ENCODE results near the gene UGT1A4. TPM values are rescaled to one million over a fixed set of nuclear protein-coding genes. Genes with fewer than 3 reads are reported as not detected.
"Not testable (repeated sequence)": the region's sequence is repeated elsewhere in the genome, so short reads cannot be mapped to it uniquely, and the experiment has no call there.

UGT1A4 gene
- total and polyA plus RNA-seq, 8 donors = 0.38 to 7.2 (median 1.2) TPM; not detected in 3

DNA sequence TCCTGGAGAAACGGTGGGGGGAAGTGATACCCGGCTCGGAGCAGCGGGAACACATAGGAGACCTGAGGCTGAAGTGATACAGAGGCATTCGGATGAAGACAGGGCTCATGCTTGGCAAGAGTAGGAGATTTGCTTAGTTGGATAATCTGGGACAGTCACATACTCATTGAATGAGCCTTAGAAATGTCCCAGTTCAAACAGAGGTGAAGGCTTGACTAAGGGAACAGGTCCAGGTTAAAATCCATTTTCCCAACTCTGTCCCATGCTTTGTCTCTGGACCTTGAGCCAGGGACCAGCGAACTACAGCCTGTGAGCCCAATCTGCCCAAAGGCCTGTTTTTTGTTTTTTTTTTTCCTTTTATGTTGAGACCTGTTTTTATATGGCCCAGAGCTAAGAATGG, 24.6 kb upstream of the UGT1A4 start:
- H3K4me1 ChIP-seq = peaks cover 0 to 29% (median 17%) of the 10 kb centered on the region in 4 donors
- no peak for DNase-seq
- TF ChIP-seq POLR2AphosphoS5 (IDR thresholded peaks at IDR 0.05) = no peak
- TF ChIP-seq EP300 (IDR thresholded peaks at IDR 0.05) = no peak
- TF ChIP-seq POLR2A (IDR thresholded peaks at IDR 0.05) = no peak
- no peaks in the 10 kb centered on the region for H3K9me3 ChIP-seq
- peak overlapping the region in 3 of 4 donors; percentile 23 to 38 (median 30) for H3K4me3 ChIP-seq
- 40 to 75% (median 68%) methylated on average over 6 of the region's 6 CpGs for WGBS, 5 donors
- no peaks in the 10 kb centered on the region for H3K36me3 ChIP-seq
- H3K27me3 ChIP-seq = no peaks in the 10 kb centered on the region
- intact Hi-C loops (cut with DNase I; ENCODE audit: low total_unique reads) = no loop called here
- H3K27ac ChIP-seq = peak overlapping the region; percentile 52 to 82 (median 71)

DNA sequence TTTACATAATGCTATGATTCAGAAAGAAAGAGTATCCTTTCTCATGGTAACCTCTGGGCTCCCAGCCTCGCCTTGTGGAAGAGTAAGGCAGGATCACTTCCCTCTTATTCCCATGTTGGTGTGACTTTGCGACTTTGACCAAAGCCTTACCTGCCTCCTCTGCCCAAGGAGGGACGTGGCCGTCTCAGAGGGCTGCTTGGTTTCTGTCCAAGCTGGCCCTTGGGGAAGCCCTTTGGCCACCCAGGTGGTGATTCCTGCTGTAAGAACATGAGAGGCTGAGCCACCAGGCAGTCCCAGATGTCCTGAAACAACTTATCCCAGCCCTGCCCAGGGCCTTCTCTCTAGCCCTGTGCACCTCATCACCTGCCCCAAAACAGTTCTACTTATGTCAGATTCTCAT, 19.8 kb upstream of the UGT1A4 start:
- Histone ChIP-seq H3K27me3 (no peaks in the 10 kb centered on the region), H3K4me1 (peaks cover 0 to 13% (median 4%) of the 10 kb centered on the region in 4 donors), H3K27ac (peak overlapping the region; percentile 5 to 79 (median 76)), H3K36me3 (no peaks in the 10 kb centered on the region), H3K4me3 (no peak overlapping the region), H3K9me3 (no peaks in the 10 kb centered on the region)
- 74 to 90% (median 80%) methylated on average over 4 of the region's 4 CpGs for WGBS, 5 donors
- TF ChIP-seq EP300 (IDR thresholded peaks at IDR 0.05) = no peak
- TF ChIP-seq POLR2A (IDR thresholded peaks at IDR 0.05) = no peak
- TF ChIP-seq, protein P1, sequence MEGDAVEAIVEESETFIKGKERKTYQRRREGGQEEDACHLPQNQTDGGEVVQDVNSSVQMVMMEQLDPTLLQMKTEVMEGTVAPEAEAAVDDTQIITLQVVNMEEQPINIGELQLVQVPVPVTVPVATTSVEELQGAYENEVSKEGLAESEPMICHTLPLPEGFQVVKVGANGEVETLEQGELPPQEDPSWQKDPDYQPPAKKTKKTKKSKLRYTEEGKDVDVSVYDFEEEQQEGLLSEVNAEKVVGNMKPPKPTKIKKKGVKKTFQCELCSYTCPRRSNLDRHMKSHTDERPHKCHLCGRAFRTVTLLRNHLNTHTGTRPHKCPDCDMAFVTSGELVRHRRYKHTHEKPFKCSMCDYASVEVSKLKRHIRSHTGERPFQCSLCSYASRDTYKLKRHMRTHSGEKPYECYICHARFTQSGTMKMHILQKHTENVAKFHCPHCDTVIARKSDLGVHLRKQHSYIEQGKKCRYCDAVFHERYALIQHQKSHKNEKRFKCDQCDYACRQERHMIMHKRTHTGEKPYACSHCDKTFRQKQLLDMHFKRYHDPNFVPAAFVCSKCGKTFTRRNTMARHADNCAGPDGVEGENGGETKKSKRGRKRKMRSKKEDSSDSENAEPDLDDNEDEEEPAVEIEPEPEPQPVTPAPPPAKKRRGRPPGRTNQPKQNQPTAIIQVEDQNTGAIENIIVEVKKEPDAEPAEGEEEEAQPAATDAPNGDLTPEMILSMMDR (IDR thresholded peaks at IDR 0.05) = no peak
- TF ChIP-seq POLR2AphosphoS5 (IDR thresholded peaks at IDR 0.05) = no peak
- intact Hi-C loops (cut with DNase I; ENCODE audit: low total_unique reads) = no loop called here
- no peak for DNase-seq

DNA sequence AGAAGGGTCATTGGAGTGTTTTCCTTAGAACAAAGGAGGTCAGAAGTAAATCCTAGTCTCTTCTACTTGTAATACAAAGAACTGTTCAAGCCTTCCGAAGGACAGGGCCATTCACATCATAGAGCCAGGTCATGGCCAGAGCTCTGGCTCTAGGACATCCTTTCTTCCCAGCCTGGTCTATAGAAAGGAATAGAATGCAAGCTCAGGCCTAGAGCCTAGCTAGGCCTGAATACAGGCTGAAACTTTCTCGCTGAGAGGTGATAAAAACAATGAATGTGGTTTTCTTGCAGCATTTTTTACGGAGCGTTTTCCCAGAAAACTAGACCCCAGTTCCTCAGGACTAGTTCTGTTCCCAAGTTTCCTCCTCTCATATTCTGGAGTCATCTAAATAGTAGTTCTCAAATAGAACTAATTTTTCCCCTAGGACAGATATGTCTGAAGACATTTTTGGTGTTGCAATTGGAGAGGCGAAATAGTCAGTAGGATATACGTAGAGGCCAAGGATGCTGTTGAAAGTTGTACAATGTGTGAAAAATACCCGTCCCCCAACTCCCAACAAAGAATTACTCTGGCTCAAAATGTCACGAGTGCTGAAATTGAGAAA, 19.0 kb upstream of the UGT1A4 start:
- WGBS, 5 donors = 77 to 88% (median 85%) methylated on average over 8 of the region's 8 CpGs

DNA sequence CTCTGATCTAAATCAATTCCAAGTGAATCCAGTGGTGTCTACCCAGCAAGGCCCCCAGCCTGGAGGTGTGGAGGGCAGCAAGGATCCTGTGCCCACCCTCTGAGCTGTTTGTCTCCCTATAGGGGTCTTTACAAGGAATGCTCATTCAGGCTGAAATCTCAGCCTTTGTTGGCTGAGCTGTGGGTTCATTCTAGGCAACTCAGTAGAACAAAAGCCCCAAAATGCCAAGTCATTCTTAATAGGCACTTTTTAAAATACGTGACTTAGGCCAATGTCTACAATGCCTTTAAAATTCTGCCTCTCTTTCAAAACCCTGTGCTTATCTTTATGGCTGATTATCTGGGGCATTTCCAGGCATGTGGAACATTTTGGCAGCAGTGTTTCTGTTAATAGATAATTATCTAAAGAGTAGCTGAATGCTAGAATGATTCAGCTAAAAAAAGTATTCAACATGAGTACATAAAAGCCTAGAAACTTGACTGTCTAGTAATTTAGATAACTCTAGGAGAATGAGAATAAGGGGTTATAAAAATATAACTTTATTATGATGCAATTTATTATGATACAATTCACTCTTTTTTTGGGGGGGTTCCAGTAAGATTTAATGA, 18.4 kb upstream of the UGT1A4 start:
- no peaks in the 10 kb centered on the region for H3K36me3 ChIP-seq
- no peak overlapping the region for H3K4me3 ChIP-seq
- 15 to 46% (median 21%) methylated on average over 1 of the region's 1 CpG for WGBS, 5 donors
- TF ChIP-seq POLR2A (IDR thresholded peaks at IDR 0.05) (no peak), POLR2AphosphoS5 (IDR thresholded peaks at IDR 0.05) (peak in 2 of 3 donors; percentile 68 to 91), EP300 (IDR thresholded peaks at IDR 0.05) (no peak)
- no peaks in the 10 kb centered on the region for H3K9me3 ChIP-seq
- peaks cover 0 to 13% (median 5%) of the 10 kb centered on the region in 4 donors for H3K4me1 ChIP-seq
- peak overlapping the region; percentile 37 to 79 (median 76) for H3K27ac ChIP-seq
- intact Hi-C loops (cut with DNase I; ENCODE audit: low total_unique reads) = no loop called here
- peak; percentile 39 to 74 for DNase-seq
- H3K27me3 ChIP-seq = no peaks in the 10 kb centered on the region

More for the DNA sequence above, 19.0 kb upstream of the UGT1A4 start:
- Histone ChIP-seq H3K4me3 (no peak overlapping the region), H3K27me3 (no peaks in the 10 kb centered on the region), H3K4me1 (peaks cover 0 to 13% (median 4%) of the 10 kb centered on the region in 4 donors), H3K9me3 (no peaks in the 10 kb centered on the region), H3K36me3 (no peaks in the 10 kb centered on the region), H3K27ac (peak overlapping the region; percentile 66 to 79 (median 76))
- intact Hi-C loops (cut with DNase I; ENCODE audit: low total_unique reads) = no loop called here
- DNase-seq = no peak
- TF ChIP-seq POLR2A (IDR thresholded peaks at IDR 0.05) = no peak
- TF ChIP-seq EP300 (IDR thresholded peaks at IDR 0.05) = no peak
- TF ChIP-seq POLR2AphosphoS5 (IDR thresholded peaks at IDR 0.05) = no peak
- TF ChIP-seq, protein P1 (IDR thresholded peaks at IDR 0.05) = no peak

DNA sequence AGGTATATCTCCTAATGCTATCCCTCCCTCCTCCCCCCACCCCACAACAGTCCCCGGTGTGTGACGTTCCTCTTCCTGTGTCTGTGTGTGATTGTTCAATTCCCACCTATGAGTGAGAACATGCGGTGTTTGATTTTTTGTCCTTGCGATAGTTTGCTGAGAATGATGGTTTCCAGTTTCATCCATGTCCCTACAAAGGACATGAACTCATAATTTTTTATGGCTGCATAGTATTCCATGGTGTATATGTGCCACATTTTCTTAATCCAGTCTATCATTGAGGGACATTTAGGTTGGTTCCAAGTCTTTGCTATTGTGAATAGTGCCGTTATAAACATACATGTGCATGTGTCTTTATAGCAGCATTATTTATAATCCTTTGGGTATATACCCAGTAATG, 17.7 kb upstream of the UGT1A4 start:
- H3K9me3 ChIP-seq; H3K36me3 ChIP-seq; intact Hi-C loops (cut with DNase I; ENCODE audit: low total_unique reads); H3K4me3 ChIP-seq; H3K27me3 ChIP-seq; H3K27ac ChIP-seq; DNase-seq: not testable (repeated sequence)
- WGBS, 5 donors = 84 to 93% (median 92%) methylated on average over 5 of the region's 5 CpGs
- H3K4me1 ChIP-seq = peaks cover 0 to 13% (median 6%) of the 10 kb centered on the region in 4 donors

DNA sequence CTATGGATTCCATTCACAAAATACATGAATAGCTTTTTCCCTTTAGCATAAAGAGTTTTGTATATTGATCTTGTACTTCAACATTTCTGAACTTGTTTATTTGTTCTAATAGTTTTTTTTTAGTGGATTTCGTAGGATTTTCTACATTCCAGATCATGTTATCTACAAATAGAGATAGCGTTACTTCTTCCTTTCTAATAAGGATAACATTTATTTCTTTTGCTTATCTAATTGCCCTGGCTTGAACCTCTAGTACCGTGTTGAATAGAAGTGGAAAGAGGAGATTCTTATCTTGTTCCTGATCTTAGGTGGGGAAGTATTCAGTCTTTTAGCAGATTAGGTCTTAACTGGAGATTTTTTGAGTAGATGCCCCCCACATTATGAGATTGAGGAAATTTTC, 16.3 kb upstream of the UGT1A4 start:
- DNase-seq = no peak
- H3K36me3 ChIP-seq = no peaks in the 10 kb centered on the region
- no peak for TF ChIP-seq POLR2A (IDR thresholded peaks at IDR 0.05)
- TF ChIP-seq POLR2AphosphoS5 (IDR thresholded peaks at IDR 0.05) = no peak
- TF ChIP-seq, protein P1 (IDR thresholded peaks at IDR 0.05) = no peak
- TF ChIP-seq EP300 (IDR thresholded peaks at IDR 0.05) = no peak
- no peak overlapping the region for H3K4me3 ChIP-seq
- intact Hi-C loops (cut with DNase I; ENCODE audit: low total_unique reads) = no loop called here
- peaks cover 3 to 19% (median 11%) of the 10 kb centered on the region in 4 donors for H3K4me1 ChIP-seq
- no peaks in the 10 kb centered on the region for H3K9me3 ChIP-seq
- no peaks in the 10 kb centered on the region for H3K27me3 ChIP-seq
- 22 to 33% (median 29%) methylated on average over 3 of the region's 3 CpGs for WGBS, 5 donors
- no peak overlapping the region for H3K27ac ChIP-seq

All from stomach (tissue), 9 donors.